ENCODE data around the gene PLEKHO1.

PLEKHO1 gene

DNA sequence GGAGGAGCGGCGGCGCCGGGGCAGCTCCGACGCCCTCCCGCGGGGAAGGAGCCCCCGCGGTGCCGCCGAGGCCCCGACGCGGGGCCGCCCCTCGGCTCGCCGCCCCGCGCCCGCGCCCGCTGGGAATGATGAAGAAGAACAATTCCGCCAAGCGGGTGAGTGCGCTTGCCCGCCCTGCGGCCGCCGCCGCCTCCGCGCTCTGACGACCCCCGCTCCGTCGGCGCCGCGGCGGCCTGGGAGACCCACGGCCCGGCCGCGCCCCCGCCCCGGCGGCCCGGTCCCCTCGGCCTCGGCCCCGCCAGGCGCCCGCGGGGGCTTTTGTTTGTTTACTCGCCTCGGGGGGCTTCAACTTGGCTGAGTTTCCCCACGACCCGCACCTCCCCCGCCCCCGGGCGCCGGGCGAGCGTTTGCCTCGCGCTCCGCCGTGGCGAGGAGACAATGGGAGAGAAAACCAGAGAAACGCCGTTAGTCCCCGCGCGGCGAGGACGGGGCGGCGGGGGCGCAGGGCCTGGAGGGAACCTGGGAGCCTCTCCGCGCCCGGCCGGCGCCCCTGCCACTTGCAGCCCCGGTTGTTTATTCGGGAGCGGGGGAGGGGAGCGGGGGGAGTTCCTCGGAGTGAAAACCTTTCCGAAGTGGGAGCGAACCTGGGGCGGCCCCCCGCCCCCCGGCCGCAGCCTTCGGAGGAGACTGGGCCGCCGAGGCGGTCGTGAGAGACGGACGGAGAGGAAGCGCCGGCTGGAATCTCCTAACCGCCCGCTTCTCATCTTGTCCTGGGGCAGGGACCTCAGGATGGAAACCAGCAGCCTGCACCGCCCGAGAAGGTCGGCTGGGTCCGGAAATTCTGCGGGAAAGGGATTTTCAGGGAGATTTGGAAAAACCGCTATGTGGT lies 661 bp downstream of the PLEKHO1 start:
- DNase-seq, result no peak

- no peak for DNase-seq
These were observed 1.8 kb downstream of the PLEKHO1 start for GRCh38 chr1:150151291-150152181.

- DNase-seq, result no peak
These were observed 2.4 kb downstream of the PLEKHO1 start for GRCh38 chr1:150152182-150152536.

DNA sequence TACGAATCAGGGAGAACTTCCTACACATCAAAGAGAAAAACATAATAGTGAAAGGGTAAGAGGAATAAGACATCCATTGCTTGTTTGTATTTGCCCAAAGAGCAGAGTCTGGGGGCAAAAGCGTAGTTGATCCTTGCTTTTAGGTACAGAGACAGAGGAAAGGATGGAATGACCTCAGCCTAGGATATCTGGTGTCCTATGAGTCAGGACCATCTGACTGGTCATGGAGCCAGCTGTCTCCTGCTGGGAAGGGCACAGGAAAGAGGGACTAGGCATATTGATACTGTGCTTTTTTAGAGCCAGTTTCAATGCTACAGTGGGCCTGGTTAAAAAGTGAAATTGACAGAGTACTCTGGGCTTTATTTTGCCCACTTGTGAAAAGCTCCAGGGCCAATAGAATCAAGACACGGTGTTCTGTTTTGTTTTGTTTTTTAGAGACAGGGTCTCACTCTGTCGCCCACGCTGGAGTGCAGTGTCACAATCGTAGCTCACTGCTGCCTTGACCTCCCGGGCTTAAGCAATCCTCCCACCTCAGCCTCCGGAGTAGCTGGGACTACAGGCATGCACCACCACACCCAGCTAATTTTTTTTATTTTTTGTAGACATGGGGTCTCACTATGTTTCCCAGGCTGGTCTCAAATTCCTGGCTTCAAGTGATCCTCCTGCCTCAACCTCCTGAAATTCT lies 3.2 kb downstream of the PLEKHO1 start:
- no peak for DNase-seq

GRCh38 chr1:150154143-150154542 lies 4.4 kb downstream of the PLEKHO1 start:
- DNase-seq, result no peak

GRCh38 chr1:150155413-150156071 lies 5.8 kb downstream of the PLEKHO1 start:
- no peak for DNase-seq

GRCh38 chr1:150156868-150157603 lies 7.3 kb downstream of the PLEKHO1 start:
- DNase-seq, result no peak

- no peak for DNase-seq
These were observed 9.8 kb downstream of the PLEKHO1 start for GRCh38 chr1:150159550-150159949.

GRCh38 chr1:150160964-150161621 lies 11.4 kb downstream of the PLEKHO1 start:
- DNase-seq, result no peak

- DNase-seq, result no peak
These were observed 12.2 kb downstream of the PLEKHO1 start for GRCh38 chr1:150161747-150162581.

- DNase-seq, result no peak
These were observed 12.8 kb downstream of the PLEKHO1 start for GRCh38 chr1:150162582-150162861.

DNA sequence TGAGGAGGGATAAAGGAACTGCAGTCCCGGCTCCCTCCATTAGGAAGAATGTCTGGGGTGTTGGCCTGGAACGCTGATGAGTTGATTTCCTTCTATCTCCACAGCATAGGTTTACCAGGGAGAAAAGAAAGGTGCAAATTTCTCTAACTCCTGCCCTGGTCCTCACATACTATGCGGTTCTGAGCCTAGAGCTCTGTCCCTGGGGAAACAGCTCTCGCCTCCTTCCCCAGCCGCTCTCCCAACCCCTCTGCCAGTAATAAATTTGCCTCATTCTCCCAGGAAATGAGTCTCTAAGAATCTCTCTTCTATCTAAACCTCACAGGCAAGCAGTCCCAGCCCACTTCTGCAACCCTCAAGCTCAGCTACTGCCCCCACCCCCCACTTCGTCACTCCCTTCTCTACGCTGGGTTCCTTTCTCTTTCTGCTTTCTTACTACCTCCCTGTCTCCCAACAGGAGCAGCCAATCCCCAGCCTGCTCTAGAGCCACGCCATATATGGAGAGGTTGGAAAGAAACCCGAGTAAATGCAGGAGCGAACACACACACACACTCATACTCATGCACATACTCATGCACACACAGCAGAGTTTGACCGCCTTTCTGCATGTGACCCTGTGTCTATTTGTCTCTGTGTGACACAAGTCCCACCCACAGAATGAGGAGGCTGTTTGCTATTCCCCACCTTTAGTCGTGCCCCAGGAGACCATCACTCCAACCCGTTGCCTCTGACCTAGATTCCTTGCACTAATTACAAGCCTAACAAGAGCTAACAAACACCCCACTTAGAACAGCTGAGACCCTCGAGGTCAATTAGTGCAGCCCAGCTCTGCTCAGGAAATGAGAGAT lies 13.4 kb downstream of the PLEKHO1 start:
- peak; percentile 93 for DNase-seq

- DNase-seq, result no peak
These were observed 14.5 kb downstream of the PLEKHO1 start for GRCh38 chr1:150164224-150164623.

DNA sequence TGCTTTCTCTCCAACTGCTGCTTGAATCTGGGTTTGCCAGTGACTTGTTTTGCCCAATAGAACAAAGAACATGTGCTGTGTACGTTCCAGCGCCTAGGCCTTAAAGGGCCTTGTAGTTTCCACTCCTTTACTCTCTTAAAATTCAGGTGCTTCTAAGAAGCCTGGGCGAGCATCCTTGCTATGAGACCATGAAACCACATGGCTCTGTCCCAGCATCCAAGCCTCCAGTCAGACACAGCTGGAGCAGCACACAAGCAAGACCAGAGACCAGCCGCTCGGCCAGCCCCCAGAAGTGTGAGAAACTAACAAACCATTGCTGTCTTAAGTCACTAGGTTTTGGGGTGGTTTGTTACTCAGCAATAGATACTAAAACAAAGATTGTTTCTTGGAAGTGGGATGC lies 15.1 kb downstream of the PLEKHO1 start:
- DNase-seq, result no peak

- DNase-seq, result peak; percentile 18
These were observed 16.2 kb downstream of the PLEKHO1 start for GRCh38 chr1:150165622-150166612.

DNA sequence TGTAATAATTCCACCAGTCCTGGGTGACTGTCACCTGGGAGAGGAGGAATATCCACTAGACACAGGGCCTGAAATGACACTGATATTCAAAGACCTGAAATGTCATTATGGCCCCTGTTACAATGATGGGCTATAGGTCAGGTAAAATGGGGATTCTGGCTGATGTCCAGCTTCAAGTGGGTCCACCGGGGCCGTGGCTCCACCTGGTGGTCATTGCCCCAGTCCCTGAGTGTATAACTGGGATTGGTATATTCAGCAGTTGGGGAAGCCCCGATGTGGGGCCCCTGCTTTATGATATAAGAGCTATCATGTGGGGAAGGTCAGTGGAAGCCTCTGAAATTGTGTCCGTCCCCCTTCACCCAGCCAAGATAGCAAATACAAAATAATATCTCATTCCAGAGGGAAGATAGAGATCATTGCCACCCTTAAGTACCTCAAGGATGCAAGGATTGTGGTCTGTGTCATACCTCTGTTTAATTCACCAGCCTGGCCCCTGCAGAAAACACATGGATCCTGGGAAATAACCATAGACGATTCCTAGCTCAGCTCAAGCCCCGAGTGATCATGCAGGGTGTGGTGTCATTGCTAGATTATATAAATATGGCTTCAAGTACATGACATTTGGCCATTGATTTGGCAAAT lies 19.4 kb downstream of the PLEKHO1 start:
- DNase-seq, result no peak

DNA sequence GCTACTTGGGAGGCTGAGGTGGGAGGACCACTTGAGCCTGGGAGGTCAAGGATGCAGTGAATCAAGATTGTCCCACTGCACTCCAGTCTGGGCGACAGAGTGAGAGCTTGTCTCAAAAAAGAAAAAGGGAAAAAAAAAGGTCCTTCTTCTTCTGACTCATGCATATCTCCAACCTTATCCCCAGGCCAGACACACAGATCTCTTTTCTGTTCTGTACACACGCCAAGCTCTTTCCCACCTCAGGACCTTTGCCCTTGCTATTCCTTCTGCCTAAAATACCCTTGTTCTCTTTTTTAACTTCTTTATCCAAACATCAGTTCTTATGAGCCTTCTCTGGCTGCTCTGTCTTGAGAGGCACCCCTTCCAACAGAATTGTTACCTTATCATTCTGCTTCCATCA lies 22.1 kb downstream of the PLEKHO1 start:
- no peak for DNase-seq

DNA sequence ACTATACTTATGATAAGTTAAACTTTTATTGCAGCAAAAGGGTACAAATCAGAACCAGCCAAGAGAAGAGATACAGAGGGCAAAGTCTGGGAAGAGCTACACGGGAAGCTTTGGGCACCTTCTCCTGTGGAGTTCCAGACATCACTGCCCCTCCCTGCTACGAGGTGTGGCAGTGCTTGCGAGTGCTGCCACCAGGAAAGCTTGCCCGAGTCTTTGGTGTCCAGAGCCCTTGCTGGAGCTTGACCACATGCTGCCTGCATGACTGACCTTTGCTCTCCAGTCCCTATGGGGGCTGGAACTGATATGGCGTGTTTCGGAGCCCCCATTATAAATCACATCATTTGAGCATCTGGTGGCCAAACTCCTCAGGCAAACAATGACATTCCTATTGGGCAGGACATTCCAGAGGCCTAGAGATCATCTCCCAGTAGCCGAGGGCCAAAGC lies 23.4 kb downstream of the PLEKHO1 start:
- DNase-seq, result no peak
